Duodenal mucosa (tissue), 2 donors: ENCODE measurements around the gene B3GALNT2.

Experiments used
- H3K27ac ChIP-seq: one replicate; pipeline ENCODE4 v1.7.0; 2013; ENCODE audit warnings: low read depth, low read length
- H3K27me3 ChIP-seq, 2 donors: one replicate each; pipeline ENCODE4 v1.7.0; 2013; ENCODE audit warnings: low read length in 2 of 2, control low read depth in 1 of 2; ENCODE audit not compliant: insufficient read depth in 2 of 2, control insufficient read depth in 1 of 2
- H3K36me3 ChIP-seq, 2 donors: one replicate each; pipeline ENCODE4 v1.7.0; 2013; ENCODE audit warnings: low read length in 2 of 2, control low read depth in 1 of 2; ENCODE audit not compliant: insufficient read depth in 2 of 2, control insufficient read depth in 1 of 2
- H3K4me1 ChIP-seq, 2 donors: one replicate each; pipeline ENCODE4 v1.7.0; 2013; ENCODE audit warnings: low read length in 2 of 2, control low read depth in 1 of 2; ENCODE audit not compliant: insufficient read depth in 2 of 2, control insufficient read depth in 1 of 2
- H3K4me3 ChIP-seq, 2 donors: one replicate each; pipeline ENCODE4 v1.7.0; 2013; ENCODE audit warnings: low read length in 2 of 2, low read depth in 1 of 2
- H3K9ac ChIP-seq, 2 donors: one replicate each; pipeline ENCODE4 v1.7.0; 2013; ENCODE audit warnings: low read length in 2 of 2, low read depth in 1 of 2
- H3K9me3 ChIP-seq, 2 donors: one replicate each; pipeline ENCODE4 v1.7.0; 2013; ENCODE audit warnings: low read length in 2 of 2, control low read depth in 1 of 2; ENCODE audit not compliant: control insufficient read depth in 1 of 2

Gene B3GALNT2

DNA sequence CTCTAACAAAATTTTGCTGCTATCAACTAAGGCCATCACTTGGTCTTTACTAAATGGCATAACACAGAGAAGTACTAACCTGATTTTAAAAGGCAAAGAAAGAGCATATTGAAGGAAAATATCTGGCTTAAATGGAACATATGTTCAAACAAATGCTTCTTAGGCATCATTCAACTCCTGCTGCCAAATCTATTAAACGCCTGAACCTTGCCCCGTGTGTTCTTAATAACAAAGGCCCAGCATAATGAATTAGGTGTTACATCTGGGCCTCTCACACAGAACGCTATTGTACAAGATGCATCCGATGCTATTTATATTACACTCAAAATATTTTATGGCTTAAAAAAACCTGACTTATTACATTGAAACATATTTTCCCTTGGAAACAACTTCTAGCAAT lies 48.4 kb downstream of the B3GALNT2 start:
- Histone ChIP-seq H3K27me3 (no peaks in the 10 kb centered on the region), H3K9ac (no peak overlapping the region), H3K36me3 (peaks cover 21 to 27% of the 10 kb centered on the region in 2 donors), H3K9me3 (no peaks in the 10 kb centered on the region), H3K4me1 (peaks cover 0 to 5% of the 10 kb centered on the region in 2 donors), H3K4me3 (no peak overlapping the region), H3K27ac (no peak overlapping the region)

DNA sequence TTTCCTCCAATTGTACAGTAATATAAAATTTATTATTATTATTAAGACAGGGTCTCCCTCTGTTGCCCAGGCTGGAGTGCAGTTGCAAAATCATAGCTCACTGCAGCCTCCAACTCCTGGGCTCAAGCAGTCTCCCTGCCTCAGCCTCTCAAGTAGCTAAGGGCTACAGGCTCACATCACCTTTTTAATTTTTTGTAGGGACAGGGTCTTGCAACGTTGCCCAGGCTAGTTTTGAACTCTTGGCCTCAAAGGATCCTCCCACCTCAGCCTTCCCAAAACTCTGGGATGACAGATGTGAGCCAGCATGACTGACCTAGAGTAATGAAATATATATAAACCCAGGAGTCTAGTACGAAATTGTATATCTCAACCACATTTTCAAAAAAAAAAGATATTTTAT lies 49.2 kb downstream of the B3GALNT2 start:
- H3K4me3 ChIP-seq: no peak overlapping the region
- no peaks in the 10 kb centered on the region for H3K9me3 ChIP-seq
- no peak overlapping the region for H3K27ac ChIP-seq
- H3K9ac ChIP-seq: no peak overlapping the region
- peaks cover 0 to 5% of the 10 kb centered on the region in 2 donors for H3K4me1 ChIP-seq
- peaks cover 28 to 34% of the 10 kb centered on the region in 2 donors for H3K36me3 ChIP-seq
- H3K27me3 ChIP-seq: no peaks in the 10 kb centered on the region

DNA sequence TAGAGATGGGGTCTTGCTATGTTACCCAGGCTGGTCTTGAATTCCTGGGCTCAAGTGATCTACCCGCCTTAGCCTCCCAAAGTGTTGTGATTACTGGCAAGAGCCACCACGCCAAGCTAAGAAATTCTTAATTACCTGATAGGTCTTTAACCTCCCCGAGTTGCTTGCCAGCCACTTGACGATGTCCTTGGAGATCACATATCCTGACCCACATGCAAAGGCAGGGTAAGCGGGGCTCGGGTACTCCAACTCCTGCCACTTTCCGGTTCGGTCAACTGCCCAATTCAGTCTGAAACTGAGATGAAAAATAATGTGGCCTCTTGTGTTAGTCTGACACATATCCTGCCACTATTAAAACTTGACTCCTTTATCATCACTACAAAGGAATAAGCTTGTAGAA lies 50.2 kb downstream of the B3GALNT2 start:
- no peak overlapping the region for H3K4me3 ChIP-seq
- H3K4me1 ChIP-seq: peaks cover 0 to 5% of the 10 kb centered on the region in 2 donors
- no peak overlapping the region for H3K27ac ChIP-seq
- peaks cover 31 to 45% of the 10 kb centered on the region in 2 donors for H3K36me3 ChIP-seq
- H3K9ac ChIP-seq: no peak overlapping the region
- H3K9me3 ChIP-seq: no peaks in the 10 kb centered on the region
- H3K27me3 ChIP-seq: no peaks in the 10 kb centered on the region

DNA sequence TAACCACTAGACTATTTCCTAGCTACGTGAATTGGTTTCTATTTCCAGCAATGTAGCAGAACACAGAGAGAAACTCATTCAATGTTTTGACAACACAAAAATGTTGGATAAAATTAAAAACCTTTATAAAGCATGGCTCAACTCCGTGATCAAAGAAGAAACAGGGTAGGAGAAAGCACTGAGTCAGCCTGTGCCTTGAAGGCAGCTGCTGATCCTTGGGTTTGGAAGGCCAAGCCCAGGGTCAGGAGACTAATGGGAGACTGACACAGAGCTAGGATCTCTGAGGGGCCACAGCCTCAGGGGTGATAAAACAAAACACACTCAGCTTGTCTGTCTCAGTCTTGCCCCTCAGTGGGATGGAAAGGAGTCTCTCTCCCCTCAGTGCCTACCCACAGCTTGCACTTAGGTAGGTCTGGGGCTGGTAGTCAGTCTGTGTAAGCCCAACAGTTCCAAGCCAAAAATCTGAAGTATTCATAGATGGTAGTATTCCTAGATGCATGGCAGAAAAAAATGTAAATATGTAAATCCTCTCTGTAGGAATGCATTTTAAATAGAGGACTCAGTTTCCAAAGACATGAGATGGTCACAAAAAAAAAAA lies 53.3 kb downstream of the B3GALNT2 start:
- H3K27ac ChIP-seq: no peak overlapping the region
- H3K36me3 ChIP-seq: peaks cover 42 to 71% of the 10 kb centered on the region in 2 donors
- no peaks in the 10 kb centered on the region for H3K27me3 ChIP-seq
- H3K4me1 ChIP-seq: peaks cover 0 to 4% of the 10 kb centered on the region in 2 donors
- H3K9ac ChIP-seq: no peak overlapping the region
- no peak overlapping the region for H3K4me3 ChIP-seq
- H3K9me3 ChIP-seq: no peaks in the 10 kb centered on the region

DNA sequence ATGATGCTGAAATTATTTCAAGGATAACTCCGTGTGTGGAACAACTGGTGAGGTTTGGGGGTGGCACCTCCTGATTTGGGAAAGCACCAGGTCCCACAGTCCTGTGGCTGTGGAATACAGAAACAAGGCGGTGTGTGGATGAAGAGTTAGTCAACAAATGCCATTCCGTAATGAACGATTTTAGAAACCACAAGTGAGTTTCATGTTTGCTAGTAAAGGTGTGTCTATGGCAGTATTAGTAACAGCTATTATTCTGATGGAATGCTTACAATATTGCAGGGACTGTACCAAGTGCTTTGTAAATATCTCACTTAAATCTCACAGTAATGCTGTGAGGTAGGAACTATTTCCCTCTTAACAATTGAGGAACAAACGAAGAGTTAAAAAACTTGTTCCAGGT lies 53.8 kb downstream of the B3GALNT2 start:
- H3K9me3 ChIP-seq: no peaks in the 10 kb centered on the region
- H3K9ac ChIP-seq: no peak overlapping the region
- H3K4me1 ChIP-seq: no peaks in the 10 kb centered on the region
- peaks cover 42 to 76% of the 10 kb centered on the region in 2 donors for H3K36me3 ChIP-seq
- no peak overlapping the region for H3K27ac ChIP-seq
- H3K27me3 ChIP-seq: no peaks in the 10 kb centered on the region
- no peak overlapping the region for H3K4me3 ChIP-seq

DNA sequence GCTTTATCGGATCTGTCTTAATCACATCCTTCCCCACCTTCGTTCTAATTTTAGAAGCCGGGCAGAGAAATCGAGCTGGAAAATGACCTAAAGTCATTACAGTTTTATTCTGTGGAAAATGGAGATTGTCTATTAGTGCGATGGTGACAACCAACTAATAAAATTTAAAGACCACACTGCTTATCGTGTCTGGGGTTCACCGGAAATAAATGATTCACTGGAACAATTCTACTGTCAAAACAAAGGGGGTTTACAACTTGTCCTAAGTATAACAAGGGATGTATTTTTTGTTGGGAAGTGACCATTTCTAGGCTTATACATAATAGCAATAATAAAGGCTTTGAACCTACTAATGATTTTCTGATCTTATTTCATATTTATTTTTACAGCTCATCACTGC lies 55.6 kb downstream of the B3GALNT2 start:
- Histone ChIP-seq H3K27me3 (no peaks in the 10 kb centered on the region), H3K4me1 (no peaks in the 10 kb centered on the region), H3K9ac (no peak overlapping the region), H3K4me3 (no peak overlapping the region), H3K27ac (no peak overlapping the region), H3K9me3 (no peaks in the 10 kb centered on the region), H3K36me3 (peaks cover 36 to 87% of the 10 kb centered on the region in 2 donors)

DNA sequence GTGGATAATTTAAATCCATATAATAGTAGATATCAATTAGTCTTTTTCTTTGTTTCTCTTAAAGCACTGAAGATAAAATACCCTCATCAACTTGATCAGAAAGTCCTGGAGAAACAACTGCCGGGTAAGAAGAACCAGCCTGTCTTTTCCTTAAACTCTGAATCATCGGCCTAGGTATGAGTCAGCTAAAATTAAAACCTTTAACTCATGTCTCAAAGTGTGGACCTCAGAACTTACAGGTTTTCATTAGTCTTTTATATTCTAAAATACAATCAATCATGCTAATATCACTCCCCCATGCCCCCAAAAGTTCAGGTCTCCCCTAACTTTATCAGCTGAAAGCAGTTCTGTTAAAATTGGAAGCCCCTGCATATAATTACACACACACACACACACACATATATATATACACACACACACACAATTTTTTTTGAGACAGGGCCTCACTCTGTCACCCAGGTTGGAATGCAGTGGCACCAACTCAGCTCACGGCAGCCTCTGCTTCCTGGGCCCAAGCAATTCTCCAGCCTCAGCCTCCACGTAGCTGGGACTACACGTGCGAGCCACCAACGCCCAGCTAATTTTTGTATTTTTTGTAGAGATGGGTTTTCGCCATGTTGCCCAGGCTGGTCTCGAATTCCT lies 61.3 kb downstream of the B3GALNT2 start:
- Histone ChIP-seq H3K36me3 (peaks cover 34 to 68% of the 10 kb centered on the region in 2 donors), H3K27ac (no peak overlapping the region), H3K4me3 (no peak overlapping the region), H3K9ac (no peak overlapping the region), H3K27me3 (no peaks in the 10 kb centered on the region), H3K4me1 (no peaks in the 10 kb centered on the region), H3K9me3 (no peaks in the 10 kb centered on the region)

DNA sequence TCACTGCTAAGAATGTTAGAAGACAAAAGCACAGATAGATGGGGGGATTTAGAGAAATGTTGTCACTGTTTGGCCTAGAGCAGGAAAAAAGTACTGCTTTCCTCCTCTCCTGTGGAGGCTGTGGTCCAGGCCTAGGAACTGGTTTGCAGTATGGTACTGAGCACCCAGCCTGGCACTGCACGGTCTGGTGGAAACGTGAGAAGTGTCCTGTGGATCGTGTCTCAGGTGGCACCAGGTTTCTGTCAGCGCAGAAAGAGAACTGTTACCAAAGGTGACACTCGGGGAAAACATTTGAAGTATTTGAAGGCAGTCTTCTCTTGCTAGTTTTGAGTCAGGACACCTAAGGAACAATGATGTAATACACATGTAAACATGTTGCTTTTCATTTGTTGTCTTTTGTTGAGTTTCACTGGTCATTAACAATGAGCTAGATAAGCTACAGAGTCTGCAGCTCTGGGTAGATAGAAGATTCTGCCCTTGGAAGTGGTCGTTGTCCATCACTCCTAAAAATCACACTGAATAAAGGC lies 63.0 kb downstream of the B3GALNT2 start:
- no peaks in the 10 kb centered on the region for H3K4me1 ChIP-seq
- H3K27ac ChIP-seq: no peak overlapping the region
- H3K9ac ChIP-seq: no peak overlapping the region
- H3K27me3 ChIP-seq: no peaks in the 10 kb centered on the region
- H3K9me3 ChIP-seq: no peaks in the 10 kb centered on the region
- H3K36me3 ChIP-seq: peaks cover 24 to 60% of the 10 kb centered on the region in 2 donors
- no peak overlapping the region for H3K4me3 ChIP-seq

DNA sequence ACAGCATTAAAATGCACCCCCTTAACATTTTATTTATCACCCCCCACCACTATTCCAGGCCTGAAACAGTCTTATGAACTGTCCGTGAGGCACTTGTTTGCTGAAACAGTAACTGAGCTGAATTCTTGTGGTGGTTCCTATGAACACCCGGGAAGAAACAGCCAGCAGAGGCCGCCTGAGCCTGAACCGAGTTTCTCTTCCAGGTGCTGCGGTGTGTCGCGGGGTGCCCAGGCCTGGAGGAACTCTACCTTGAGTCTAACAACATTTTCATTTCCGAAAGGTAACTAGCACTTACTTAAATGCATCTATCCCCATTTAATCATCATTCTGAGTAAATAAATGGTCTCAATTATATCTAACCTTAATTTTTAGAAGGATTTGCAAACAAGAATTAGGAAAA lies 70.3 kb downstream of the B3GALNT2 start:
- no peaks in the 10 kb centered on the region for H3K9me3 ChIP-seq
- no peaks in the 10 kb centered on the region for H3K27me3 ChIP-seq
- no peak overlapping the region for H3K27ac ChIP-seq
- H3K36me3 ChIP-seq: peaks cover 4 to 42% of the 10 kb centered on the region in 2 donors
- no peak overlapping the region for H3K4me3 ChIP-seq
- no peak overlapping the region for H3K9ac ChIP-seq
- no peaks in the 10 kb centered on the region for H3K4me1 ChIP-seq

DNA sequence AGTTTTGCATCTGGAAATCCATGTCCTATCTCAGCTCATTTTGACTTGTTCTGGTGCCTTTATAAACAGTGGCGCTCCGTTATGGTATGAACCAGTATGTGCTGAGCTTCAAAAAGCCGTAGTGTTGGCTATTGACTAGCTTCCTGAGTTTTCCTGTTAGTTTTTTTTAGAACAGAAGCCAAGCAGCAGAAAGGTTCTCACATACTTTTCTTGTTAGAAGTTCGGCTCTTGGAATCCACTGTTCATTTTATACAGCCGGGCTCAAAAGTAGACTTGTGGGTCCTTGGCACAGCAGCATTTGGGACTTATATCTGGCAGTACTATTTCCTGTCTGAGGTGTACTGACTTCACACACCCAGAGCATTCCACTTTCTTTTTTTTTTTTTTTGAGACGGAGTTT lies 73.3 kb downstream of the B3GALNT2 start:
- Histone ChIP-seq H3K36me3 (peaks cover 0 to 23% of the 10 kb centered on the region in 2 donors), H3K9me3 (no peaks in the 10 kb centered on the region), H3K27ac (no peak overlapping the region), H3K4me3 (no peak overlapping the region), H3K9ac (no peak overlapping the region), H3K27me3 (no peaks in the 10 kb centered on the region), H3K4me1 (no peaks in the 10 kb centered on the region)
